ENCODE results near the gene AOC1.

GRCh38 chr7:150805864-150806263 lies 46.5 kb upstream of the AOC1 start:
- no peak for TF ChIP-seq EZH2 (IDR thresholded peaks at IDR 0.05; ENCODE audit: borderline replicate concordance, low read length)
- no peak for TF ChIP-seq CTCF (IDR thresholded peaks at IDR 0.05; ENCODE audit: low read length)
